Colonic mucosa (tissue), 4 donors: Measurements from ENCODE around the gene TMEM141. TPM values are rescaled to one million over a fixed set of nuclear protein-coding genes. Genes with fewer than 3 reads are reported as not detected.
"Not testable (repeated sequence)": the region's sequence is repeated elsewhere in the genome, so short reads cannot be mapped to it uniquely, and the experiment has no call there.

Experiments used
- DNase-seq: peaks from one replicate; pipeline ENCODE4 v3.0.0-alpha.2; 2020
- H3K27ac ChIP-seq: fragments of 200-600 bp; one replicate; pipeline ENCODE4 v1.8.0; 2021
- H3K27me3 ChIP-seq: fragments of 200-600 bp; one replicate; pipeline ENCODE4 v1.8.0; 2021
- H3K36me3 ChIP-seq: fragments of 200-600 bp; one replicate; pipeline ENCODE4 v1.8.0; 2021
- H3K4me1 ChIP-seq: fragments of 200-600 bp; one replicate; pipeline ENCODE4 v1.8.0; 2021; ENCODE audit warnings: mild to moderate bottlenecking
- H3K4me3 ChIP-seq: fragments of 200-600 bp; one replicate; pipeline ENCODE4 v1.8.0; 2021
- H3K9ac ChIP-seq, 2 donors: one replicate each; pipeline ENCODE4 v1.7.0; 2013; ENCODE audit warnings: control low read depth in 2 of 2, low read depth in 2 of 2, low read length in 2 of 2
- H3K9me3 ChIP-seq: fragments of 200-600 bp; one replicate; pipeline ENCODE4 v1.8.0; 2021
- CTCF ChIP-seq: fragments of 200-600 bp; IDR thresholded peaks from one replicate; pipeline ENCODE4 v1.8.0; 2022; ENCODE audit warnings: antibody characterized with exemption, mild to moderate bottlenecking
- intact Hi-C: fragments of 100-400 bp; cut with DNase I; formaldehyde crosslinking; loops from one replicate; pipeline ENCODE4 v1.14.1; 2022
- total RNA-seq, 2 donors: library from RNA; stranded (reverse); fragmentation: NEBNext Ultra II Directional in 1 of 2; extraction: Animal tissue kit (Norgen Biotek cat#: 25700) in 1 of 2; gene quantifications; one replicate each; pipeline ENCODE4 v1.2.1, GENCODE V29; 2021
- donor health status: healthy.
- donor health status: DM: no; HTN: no; CAD: no.
- donor health status: DM: no; HTN: no; CAD: no.

TMEM141 gene
- total RNA-seq, 2 donors from 2014 or later, result 236 to 366 TPM

GRCh38 chr9:136753371-136754058 lies 37.6 kb upstream of the TMEM141 start:
- Histone ChIP-seq H3K27ac (no peak overlapping the region), H3K4me3 (no peak overlapping the region), H3K9ac (no peak overlapping the region), H3K27me3 (no peaks in the 10 kb centered on the region), H3K36me3 (no peaks in the 10 kb centered on the region), H3K9me3 (no peaks in the 10 kb centered on the region), H3K4me1 (no peaks in the 10 kb centered on the region)
- no peak for DNase-seq
- intact Hi-C loops, result no loop called here
- no peak for TF ChIP-seq CTCF

GRCh38 chr9:136754059-136754572 lies 37.0 kb upstream of the TMEM141 start:
- no peaks in the 10 kb centered on the region for H3K27me3 ChIP-seq
- H3K4me1 ChIP-seq, result no peaks in the 10 kb centered on the region
- no peak for DNase-seq
- H3K36me3 ChIP-seq, result no peaks in the 10 kb centered on the region
- H3K9ac ChIP-seq, result no peak overlapping the region
- H3K27ac ChIP-seq, result no peak overlapping the region
- H3K4me3 ChIP-seq, result no peak overlapping the region
- intact Hi-C loops, result no loop called here
- no peak for TF ChIP-seq CTCF
- no peaks in the 10 kb centered on the region for H3K9me3 ChIP-seq

- Histone ChIP-seq H3K27ac (no peak overlapping the region), H3K4me1 (no peaks in the 10 kb centered on the region), H3K4me3 (no peak overlapping the region), H3K27me3 (no peaks in the 10 kb centered on the region), H3K9me3 (no peaks in the 10 kb centered on the region), H3K9ac (no peak overlapping the region), H3K36me3 (no peaks in the 10 kb centered on the region)
- no peak for DNase-seq
- intact Hi-C loops, result no loop called here
- TF ChIP-seq CTCF, result no peak
Measured at GRCh38 chr9:136754626-136755301, 36.4 kb upstream of the TMEM141 start.

GRCh38 chr9:136755302-136756133 lies 35.6 kb upstream of the TMEM141 start:
- H3K4me3 ChIP-seq, DNase-seq, H3K4me1 ChIP-seq, H3K9me3 ChIP-seq, H3K27me3 ChIP-seq, H3K36me3 ChIP-seq, H3K27ac ChIP-seq, intact Hi-C loops, H3K9ac ChIP-seq: not testable (repeated sequence)

- no peaks in the 10 kb centered on the region for H3K4me1 ChIP-seq
- no peak overlapping the region for H3K27ac ChIP-seq
- TF ChIP-seq CTCF, result no peak
- no peaks in the 10 kb centered on the region for H3K9me3 ChIP-seq
- H3K4me3 ChIP-seq, result no peak overlapping the region
- no peak overlapping the region for H3K9ac ChIP-seq
- H3K27me3 ChIP-seq, result no peaks in the 10 kb centered on the region
- no peaks in the 10 kb centered on the region for H3K36me3 ChIP-seq
- intact Hi-C loops, result no loop called here
- DNase-seq, result no peak
Measured at GRCh38 chr9:136756134-136756438, 35.1 kb upstream of the TMEM141 start.
